GM18519 (cell line): ENCODE data around the gene KRTAP10-10.
"Not testable (repeated sequence)": the region's sequence is repeated elsewhere in the genome, so short reads cannot be mapped to it uniquely, and the experiment has no call there.

Experiments
- ATAC-seq: cut with Tn5 transposase; IDR thresholded peaks from one replicate; pipeline ENCODE4 v1.9.1; 2021; ENCODE audit warnings: mild to moderate bottlenecking, moderate library complexity; ENCODE audit not compliant: unreplicated experiment, low FRiP score

KRTAP10-10 gene

DNA sequence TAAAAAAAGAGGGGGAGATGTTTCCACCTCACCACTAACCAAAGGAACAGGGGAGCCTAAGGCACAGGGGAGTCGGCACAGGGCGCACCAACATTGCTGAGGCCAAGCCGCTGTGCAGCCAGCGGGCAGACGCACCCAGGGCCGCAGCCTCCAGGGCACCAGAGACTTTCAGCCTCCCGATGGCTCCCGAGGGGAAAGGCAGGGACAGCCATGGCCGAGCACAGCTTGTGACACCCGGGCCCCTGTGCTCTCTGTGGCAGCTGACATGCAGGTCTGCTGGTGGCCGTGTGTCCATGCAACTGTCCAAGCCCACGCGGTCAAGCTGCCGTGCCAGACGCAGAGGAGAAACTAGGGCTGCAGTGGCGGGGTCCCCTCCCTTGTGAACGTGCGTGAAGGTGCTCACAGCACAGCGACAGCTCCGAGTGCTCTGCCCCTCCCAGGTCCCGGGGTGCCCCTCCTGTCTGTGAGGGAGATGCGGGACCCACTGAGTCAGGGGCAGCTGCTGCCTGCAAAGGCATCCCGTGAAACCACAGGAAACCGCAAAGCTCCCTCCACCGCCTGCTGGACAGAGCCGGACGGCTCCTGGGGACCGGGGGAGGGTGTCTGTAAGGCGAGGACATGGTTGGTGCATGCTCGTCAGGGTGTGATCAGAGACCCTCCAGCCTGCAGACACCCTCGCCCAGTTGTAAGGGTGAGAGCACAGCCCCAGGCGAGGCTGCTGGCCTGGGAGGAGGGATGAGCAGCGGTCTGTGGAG is 11.6 kb downstream of the KRTAP10-10 start:
- ATAC-seq = no peak

DNA sequence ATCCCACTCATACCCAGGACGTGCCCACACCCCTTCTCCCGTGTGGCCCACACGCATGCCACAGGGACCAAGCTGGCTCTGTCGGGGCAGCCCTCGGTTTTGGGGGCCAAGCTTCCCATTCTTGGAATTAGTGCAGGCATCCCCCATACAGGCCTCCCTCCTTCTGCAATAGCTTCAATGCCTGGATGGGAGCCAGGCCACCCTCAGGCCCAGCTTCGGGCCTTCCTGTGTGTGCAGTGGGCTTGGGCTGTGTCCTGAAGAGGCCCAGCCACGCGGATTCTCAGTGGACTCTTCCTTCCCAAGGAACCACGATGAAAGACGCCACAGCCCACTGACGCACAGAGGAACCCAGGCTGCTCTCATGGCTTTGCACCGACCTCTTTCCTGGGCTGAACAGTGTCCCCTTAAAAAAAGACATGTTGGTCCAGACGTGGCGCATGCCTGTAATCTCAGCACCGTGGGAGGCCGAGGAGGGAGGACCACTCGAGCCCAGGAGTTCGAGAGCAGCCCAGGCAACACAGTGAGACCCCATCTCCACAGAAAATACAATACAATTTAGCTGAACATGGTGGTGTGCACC is 12.5 kb downstream of the KRTAP10-10 start:
- no peak for ATAC-seq

DNA sequence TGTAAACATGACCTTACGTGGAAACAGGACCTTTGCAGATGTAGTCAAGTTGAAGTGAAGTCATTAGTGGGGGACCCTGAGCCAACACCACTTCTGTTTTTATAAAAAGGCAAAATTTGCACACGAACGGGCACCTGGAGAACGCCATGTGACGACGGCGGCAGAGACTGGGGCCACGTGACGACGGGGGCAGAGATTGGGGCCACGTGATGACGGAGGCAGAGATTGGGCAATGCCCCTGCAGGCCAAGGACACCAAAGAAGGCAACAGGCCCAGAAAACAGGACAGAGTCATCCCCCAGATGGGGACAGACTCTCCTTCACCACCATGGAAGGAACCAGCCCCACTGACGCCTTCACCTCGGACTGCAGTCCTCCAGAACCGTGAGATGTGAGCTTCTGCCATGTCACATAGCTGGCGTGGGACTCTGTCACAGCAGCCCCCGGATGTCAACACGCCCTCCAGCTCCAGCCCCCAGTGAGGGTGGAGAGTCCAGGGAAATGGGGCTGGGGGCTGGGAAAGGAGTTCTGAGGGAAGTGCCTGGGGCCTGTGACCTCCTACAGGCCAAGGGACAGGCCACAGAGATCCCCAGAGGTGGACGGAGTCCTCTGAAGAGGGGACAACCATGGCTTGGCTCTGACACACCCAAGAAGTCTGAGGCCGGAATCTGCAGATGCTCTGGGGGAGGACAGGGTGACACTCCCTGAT is 13.3 kb downstream of the KRTAP10-10 start:
- ATAC-seq = no peak

DNA sequence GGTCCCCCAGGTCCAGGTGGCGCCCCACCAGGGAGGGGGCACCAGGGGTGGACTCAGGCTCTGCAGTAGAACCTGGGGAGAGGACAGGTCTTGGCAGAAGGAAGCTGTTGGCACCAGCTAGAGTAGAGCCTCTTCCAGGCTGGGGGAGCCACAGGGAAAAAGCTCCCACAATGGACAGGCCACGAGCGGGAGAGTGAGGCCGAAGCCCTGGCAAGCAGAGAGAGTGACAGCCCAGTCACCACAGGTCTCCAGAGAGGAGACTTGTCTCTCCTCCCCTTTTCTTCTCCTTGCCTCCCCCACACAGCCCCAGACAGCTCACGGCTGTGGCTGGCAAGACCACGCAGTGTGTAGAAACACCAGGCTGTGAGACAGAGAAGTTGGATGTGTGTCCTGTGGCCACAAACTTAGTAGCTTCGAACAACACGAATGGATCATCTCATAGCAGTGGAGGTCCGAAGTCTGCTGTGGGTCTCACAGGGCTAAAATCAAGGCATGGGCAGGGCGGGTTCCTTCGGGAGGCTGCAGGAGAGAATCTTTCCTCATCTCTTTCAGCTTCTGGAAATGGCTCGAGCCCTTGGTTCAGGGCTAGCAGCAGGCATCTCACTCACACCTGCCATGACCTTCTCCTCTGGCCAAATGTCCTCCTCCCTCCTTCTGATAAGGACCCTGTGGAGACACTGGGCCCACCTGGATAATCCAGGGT is 14.0 kb downstream of the KRTAP10-10 start:
- no peak for ATAC-seq

DNA sequence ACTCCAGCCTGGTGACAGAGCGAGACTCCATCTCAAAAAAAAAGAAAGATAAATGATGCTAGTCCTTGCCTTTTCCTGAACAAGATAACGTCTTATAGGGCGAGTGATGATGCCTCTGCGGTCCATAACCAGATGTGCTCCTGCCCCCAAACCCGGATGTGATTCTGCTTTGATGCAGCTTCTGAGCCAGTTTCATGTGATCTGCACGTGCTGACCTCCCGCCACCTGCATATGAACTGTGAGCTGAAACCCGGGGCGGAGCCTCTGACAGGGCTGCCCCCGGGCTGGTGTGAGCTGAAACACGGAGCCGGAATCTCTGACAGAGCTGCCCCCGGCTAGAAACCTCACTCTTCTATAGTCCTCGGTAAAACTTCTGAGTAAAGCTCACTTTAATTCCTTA is 16.0 kb downstream of the KRTAP10-10 start:
- no peak for ATAC-seq

DNA sequence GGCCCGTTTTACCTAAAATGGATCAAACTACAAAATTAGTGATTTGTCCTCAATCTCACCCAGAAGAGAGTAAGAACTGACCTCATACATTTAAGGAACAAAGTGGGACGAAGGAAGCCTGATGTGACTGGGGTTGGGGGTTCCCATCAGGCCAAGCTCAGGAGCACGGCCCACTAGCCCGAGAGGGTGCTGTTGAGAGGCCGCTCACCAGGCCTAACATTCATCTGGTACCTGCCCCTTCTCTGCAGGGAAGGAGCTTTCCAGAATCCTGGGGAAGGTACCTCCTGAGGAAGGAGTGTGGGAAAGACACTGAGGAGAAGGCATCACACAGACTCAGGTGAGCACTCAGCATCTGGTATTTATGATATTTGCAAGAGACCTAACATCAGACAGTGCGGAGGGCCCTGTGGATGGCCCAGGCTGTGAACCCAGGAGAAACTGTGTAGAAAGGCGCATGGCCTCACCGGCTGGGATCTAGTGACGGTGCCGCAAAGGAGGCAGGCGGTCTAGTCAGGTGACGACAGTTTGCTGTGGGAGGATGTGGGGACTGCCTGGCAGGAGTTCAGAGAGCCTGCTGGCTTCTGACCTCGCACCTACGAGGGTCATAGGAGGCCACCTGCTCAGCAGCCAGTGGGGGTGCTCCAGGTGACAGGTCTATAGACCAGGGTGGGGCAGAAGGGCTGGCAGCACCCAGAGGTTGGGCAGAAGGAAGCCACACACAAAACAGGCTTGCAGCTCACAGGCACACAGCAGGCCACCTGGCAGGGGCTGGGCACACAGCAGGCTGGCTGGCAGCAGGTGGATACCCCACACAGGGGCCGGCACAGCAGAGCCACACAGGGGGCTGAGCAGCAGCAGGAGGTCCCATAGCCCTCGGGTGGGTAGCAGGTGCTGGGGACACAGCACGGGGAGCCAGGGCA is 16.8 kb downstream of the KRTAP10-10 start:
- no peak for ATAC-seq

DNA sequence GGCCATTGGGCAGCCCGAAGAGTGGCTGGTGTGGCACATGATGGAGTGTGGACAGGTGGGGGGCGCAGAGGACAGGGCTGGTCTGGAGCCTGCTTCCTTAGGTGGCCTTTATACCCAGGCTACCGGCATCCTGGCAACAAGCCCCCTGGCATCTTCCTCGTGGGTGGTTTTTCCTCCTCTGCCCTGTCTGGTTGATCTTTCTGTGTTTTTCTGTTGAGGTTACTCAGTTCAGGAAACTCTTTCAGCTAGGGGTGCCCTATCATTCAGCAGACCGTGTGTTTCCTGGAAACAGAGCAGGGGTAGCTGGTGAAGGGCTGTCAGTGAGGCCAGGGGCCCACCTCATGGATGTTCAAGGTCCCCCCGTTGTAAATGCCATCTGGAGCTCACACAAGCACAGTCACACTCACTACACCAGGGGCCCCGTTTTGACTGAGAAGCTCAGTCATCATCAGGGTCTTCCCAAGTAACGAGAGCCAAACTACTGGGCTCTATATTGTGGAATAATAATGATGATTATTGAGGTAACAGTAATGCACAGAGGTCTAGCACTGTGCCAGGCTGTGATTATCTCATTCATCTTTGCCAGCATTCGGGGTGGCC is 17.5 kb downstream of the KRTAP10-10 start, which contains the start of gene KRTAP12-4:
Gene KRTAP12-4 (minus strand): TSS at position 84 of the 600 bp plus-strand sequence. CDS start 45 bp downstream, at position 39.
- no peak for ATAC-seq

DNA sequence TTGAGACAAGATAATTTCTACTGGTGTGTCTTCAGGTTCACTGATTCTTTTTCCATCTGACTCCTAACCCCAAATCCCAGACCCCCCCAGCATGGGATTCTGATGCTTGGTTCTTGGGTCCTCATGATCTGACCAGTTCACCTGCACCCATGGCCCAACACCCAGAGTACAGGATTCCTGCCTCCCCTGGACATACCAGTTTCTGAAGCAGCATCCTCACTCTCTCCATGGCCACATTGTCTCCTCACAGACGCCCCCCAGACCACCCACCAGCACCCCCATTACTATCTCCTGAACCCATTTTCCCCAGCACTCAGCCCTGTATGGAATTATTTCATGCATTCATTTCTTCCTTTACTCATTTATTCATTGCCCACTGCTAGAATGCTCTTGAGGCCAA is 19.7 kb downstream of the KRTAP10-10 start:
- no peak for ATAC-seq

DNA sequence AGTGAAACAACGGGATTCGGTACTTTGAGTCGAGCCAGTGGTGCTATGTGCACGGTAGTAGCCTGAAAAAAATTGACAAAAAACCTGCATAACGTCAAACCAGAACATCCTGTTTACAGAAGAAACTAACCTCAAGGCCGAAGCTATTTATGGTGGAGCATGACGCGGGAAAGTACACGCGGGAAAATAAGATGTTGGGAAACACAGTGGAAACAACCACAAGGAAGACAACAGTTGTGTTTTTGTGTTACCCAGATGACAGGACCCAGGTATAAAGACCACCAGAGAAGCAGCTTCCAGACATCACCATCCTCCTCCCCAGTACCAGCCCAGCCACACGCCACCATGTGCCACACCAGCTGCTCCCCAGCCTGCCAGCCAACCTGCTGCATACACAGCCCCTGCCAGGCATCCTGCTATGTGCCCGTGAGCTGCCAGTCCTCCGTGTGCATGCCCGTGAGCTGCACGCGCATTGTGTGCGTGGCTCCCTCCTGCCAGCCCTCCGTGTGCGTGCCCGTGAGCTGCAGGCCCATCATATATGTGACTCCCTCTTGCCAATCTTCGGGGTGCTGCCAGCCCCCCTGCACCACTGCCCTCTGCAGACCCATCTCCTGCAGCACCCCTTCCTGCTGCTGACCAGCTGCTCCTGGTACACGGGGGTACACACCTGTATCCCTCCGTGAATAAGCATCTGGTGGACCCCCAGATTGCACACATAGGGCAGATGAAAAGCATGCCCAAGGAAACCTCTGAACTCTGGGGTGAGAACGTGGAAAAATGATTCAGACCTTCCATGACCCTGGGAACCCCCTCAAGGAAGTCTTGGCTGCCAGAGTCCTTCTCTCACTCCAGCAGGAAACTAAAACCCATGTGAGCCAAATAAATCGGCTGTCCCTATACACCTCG is 20.7 kb downstream of the KRTAP10-10 start, which contains the start of gene KRTAP12-3:
Gene KRTAP12-3 (plus strand): TSS at position 298 of the 906 bp plus-strand sequence. CDS start 48 bp downstream, at position 346.
- ATAC-seq = no peak

DNA sequence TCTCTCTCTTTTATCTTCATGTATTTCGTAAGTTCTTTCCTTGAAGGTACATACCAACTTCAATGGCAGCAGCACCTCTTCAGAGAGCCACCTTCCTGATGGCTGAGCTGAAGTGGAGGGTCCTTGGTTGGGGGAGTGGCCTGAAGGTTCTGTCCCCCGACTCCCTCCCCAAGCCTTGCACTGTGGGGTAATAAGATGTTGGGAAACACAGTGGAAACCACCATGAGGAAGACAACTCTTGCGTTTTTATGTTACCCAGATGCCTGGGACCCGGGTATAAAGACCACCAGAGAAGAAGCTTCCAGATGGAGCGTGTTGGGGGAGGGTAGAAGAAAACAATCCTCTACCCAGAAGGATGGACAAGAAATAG is 21.4 kb downstream of the KRTAP10-10 start:
- ATAC-seq = no peak

DNA sequence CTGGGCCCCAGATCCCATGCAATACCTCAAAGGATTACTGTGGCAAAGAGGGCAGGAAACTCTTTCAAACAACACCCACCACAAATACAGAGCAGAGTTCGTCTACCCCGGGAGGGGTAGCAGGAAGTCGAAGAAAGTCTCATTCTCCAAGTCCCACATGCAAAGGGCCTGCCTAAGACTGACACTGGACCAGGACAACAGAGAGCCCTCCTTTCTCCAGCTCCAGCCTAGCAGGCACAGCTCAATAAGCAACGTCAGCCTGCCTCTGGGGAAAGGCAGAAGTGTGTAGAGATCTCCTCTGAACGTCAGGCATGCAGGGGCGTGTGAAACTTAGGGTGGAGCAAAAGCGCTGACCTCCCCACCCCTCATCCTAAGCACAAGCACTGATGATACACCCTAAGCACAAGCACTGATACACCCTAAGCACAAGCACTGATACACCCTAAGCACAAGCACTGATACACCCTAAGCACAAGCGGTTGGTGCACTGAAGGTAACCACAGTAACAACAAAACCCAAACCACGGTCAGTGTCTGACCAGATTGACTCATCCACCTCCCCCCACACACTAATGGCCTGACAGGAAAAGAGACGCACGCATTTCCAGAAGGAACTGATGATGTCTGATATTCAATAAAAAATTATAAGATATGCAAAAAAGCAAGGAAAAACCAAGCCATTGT is 21.9 kb downstream of the KRTAP10-10 start:
- ATAC-seq = no peak

DNA sequence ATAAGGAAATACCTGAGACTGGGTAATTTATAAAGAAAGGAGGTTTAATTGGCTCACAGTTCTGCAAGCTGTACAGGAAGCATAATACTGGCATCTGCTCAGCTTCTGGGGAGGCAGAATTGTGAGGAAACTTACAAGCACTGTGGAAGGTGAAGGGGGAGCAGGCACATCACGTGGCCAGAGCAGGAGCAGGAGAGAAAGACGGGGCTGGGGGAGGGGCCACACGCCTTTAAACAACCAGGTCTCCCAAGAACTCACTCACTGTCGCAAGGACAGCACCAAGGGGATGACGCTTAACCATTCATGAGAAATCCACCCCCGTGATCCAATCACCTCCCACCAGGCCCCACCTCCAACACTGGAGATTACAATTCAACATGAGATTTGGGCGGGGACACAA is 24.4 kb downstream of the KRTAP10-10 start:
- not testable (repeated sequence) for ATAC-seq

DNA sequence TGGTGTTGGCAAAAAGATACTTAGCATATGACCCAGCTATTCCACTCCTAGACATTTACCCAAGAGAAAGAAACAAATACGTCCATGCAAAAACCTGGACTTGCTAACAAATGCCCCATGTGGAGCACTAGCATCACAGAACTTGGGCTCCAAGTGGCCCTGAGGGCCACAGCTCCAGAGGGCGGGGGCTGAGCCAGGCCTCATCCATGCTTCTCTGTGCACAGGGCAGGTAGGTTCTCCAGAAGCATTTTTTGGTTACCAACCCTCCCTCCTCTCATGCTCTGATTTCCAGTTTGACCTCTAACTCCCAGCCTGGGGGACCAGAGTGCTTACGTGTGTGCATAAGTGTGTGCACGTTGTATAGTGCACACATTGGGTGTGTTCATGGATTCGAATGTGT is 27.5 kb downstream of the KRTAP10-10 start:
- no peak for ATAC-seq

DNA sequence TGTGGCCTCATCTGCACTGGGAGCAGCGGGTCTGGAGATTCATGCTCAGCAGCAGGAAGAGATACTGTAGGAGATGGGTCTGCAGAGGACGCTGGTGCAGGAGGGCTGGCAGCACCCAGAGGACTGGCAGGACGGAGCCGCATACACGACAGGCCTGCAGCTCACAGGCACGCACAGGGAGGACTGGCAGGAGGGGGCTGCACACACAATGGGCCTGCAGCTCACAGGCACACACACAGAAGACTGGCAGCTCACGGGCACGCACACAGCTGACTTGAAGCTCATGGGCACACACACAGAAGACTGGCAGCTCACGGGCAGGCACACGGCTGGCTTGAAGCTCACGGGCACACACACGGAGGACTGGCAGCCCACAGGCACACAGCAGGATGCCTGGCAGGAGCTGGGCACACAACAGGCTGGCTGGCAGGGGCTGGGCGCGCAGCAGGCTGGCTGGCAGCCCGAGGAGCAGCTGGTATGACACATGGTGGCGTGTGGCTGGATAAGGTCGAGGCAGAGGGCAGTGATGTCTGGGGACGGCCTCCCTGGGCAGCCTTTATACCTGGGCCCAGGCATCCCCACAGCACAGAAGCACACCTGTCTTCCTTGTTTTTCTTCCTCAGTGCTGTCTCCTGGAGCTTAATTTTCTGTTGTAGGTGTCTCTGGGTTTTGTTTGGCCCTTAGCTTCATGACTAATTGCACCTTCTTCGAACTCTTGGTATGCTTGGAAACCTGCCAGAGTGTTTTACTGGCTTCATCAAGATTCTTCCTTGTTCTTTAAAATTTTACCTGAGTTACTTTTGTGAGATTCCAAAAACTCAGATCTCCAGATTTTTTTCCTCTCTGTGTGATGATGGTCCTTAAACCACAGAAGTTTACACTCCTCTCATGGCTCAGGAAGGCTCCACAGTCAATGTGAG is 29.5 kb downstream of the KRTAP10-10 start, which contains the start of gene KRTAP12-2:
Gene KRTAP12-2 (minus strand): TSS at position 527 of the 920 bp plus-strand sequence. CDS start 41 bp downstream, at position 486.
- no peak for ATAC-seq

DNA sequence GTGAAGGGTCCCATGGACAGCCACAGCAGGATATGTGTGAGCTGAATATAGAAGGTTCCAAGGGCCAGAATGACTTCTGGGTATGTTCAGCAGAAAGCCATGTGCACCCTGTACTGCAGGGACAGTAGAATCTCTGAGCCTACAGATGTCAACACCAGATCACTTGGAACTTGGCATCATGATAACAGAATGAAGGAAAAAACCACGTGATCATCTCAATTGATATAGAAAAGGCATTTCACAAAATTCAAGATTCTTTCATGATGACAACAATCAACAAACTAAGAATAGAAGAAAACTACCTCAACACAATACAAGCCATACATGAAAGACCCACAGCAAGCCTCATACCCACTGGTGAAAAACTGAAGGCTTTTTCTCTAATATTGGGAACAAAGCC is 30.5 kb downstream of the KRTAP10-10 start:
- ATAC-seq = no peak

DNA sequence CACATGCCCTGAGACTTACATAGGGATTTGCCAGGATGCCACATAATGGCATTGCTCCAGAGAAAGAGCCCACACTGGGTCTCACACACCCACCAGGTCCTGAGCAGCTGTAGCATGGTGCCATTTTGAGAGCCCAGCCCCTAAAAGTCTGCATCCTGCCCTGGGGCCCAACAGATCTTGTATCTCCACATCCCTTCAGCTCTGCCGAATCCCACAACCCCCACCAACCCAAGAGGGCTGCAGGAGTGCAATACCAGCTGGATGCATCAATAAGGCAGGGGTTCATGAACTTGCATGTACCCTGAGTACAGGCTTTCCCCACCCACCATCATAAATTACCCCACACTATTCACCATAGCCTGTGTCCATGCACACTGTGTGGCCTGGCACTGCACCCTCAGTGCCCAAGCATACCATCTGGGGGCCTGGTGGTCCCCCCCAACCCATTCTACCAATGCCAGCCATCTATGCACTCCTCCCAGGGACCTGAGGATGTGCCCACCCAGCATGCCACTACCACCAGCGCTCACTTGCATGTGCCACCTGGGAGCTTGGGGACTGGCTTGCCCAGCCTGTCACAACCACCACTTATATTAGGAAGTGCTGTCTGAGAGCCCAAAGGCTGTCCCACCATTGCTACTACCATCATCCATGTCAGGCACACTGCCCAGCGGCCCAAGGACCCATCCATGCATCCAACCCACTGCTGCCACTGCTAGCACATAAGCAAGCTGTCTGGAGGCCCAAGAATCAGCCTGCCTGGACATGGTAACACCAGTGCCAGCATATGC is 33.7 kb downstream of the KRTAP10-10 start:
- no peak for ATAC-seq
